K562 (cell line): Measurements from ENCODE around the gene ELMO1. TPM values are rescaled to one million over a fixed set of nuclear protein-coding genes. Genes with fewer than 3 reads are reported as not detected.

Experiments
- ATAC-seq: fragments of 200-7000 bp; cut with Tn5 transposase; 3 replicates; pipeline ENCODE4 v1.9.1; 2020; ENCODE audit warnings: moderate library complexity
- BruUV-seq: library from RNA; stranded (reverse); fragments of 400-500 nt; replicated peaks from 2 replicates; lab custom pipeline; 2021; lab: Mats Ljungman, UMichigan
- CTCF ChIA-PET: fragments of 300-600 bp; formaldehyde crosslinking; extraction: SDS; loops from one replicate; lab custom pipeline; 2021; ENCODE audit warnings: low intra/inter-chr PET ratio; lab: Yijun Ruan, JAX
- POLR2A ChIA-PET: fragments of 300-600, 350-650 bp; sonication (Branson Sonifier 250); formaldehyde crosslinking; extraction: SDS; loops from one replicate; lab custom pipeline; 2021; ENCODE audit warnings: antibody characterized with exemption, inconsistent platforms; lab: Yijun Ruan, JAX
- DNase-seq, 4 experiments: peaks; one replicate each; pipeline versions ENCODE4 v3.0.0 to v3.0.0-alpha.2; 2011 to 2018; ENCODE audit warnings: low spot score in 3 of 4, mixed read lengths in 3 of 4; ENCODE audit errors: extremely low read depth in 1 of 4
- FAIRE-seq: peaks from 2 replicates; lab custom pipeline; 2011; peaks lifted over from hg19 to GRCh38; lab: Jason Lieb, UNC
- H2AFZ ChIP-seq: 2 replicates; pipeline ENCODE4 v1.6.0; 2011; ENCODE audit warnings: low read depth, low read length, control low read depth, inconsistent platforms
- H3K27ac ChIP-seq: fragments of 200-600 bp; 3 replicates; pipeline ENCODE4 v1.8.0; 2011; ENCODE audit warnings: low read depth, mild to moderate bottlenecking, control low read depth, inconsistent platforms, low read length, moderate library complexity, mixed read lengths; ENCODE audit errors: extremely low read depth
- H3K27me3 ChIP-seq, 2 experiments: fragments of 300-600 bp in 1 of 2; 2 replicates in 1 of 2; 3 replicates in 1 of 2; pipeline versions ENCODE4 v1.6.0 to v1.8.0; 2011; ENCODE audit warnings: inconsistent platforms in 2 of 2, low read length in 2 of 2, mild to moderate bottlenecking in 1 of 2, mixed read lengths in 1 of 2, moderate library complexity in 1 of 2; ENCODE audit not compliant: control insufficient read depth in 2 of 2, insufficient read depth in 2 of 2
- H3K36me3 ChIP-seq: fragments of 300-600 bp; 3 replicates; pipeline ENCODE4 v1.8.0; 2011; ENCODE audit warnings: mild to moderate bottlenecking, low read length, inconsistent platforms; ENCODE audit not compliant: control insufficient read depth, insufficient read depth
- H3K4me1 ChIP-seq, 2 experiments: fragments of 200-600 bp in 1 of 2; replicated peaks in 1 of 2; 2 replicates in 1 of 2; 3 replicates in 1 of 2; pipeline versions ENCODE4 v1.5.1 to v1.8.0; 2011; ENCODE audit warnings: inconsistent platforms in 2 of 2, low read length in 2 of 2, mild to moderate bottlenecking in 1 of 2, mixed read lengths in 1 of 2, moderate library complexity in 1 of 2; ENCODE audit not compliant: control insufficient read depth in 2 of 2, insufficient read depth in 2 of 2
- H3K4me2 ChIP-seq: 2 replicates; pipeline ENCODE4 v1.6.1; 2011; ENCODE audit warnings: low read length, control low read depth, inconsistent platforms, mixed read lengths; ENCODE audit not compliant: insufficient read depth
- H3K4me3 ChIP-seq: fragments of 200-600 bp; sonication (generic), shearing (Covaris generic); 2 replicates; pipeline ENCODE4 v1.5.1; 2016; ENCODE audit warnings: control low read depth, inconsistent platforms
- H3K79me2 ChIP-seq: fragments of 200-600 bp; 3 replicates; pipeline ENCODE4 v1.8.0; 2011; ENCODE audit warnings: low read length, inconsistent platforms; ENCODE audit not compliant: control insufficient read depth, insufficient read depth
- H3K9ac ChIP-seq, 2 experiments: 2 replicates each; pipeline versions ENCODE4 v1.6.0 to v1.6.1; 2011; ENCODE audit warnings: low read depth in 2 of 2, low read length in 2 of 2, control low read depth in 1 of 2, inconsistent platforms in 1 of 2, mild to moderate bottlenecking in 1 of 2, mixed read lengths in 1 of 2; ENCODE audit not compliant: insufficient read depth in 1 of 2
- H3K9me1 ChIP-seq: one replicate; pipeline ENCODE4 v1.6.0; 2011; ENCODE audit warnings: inconsistent platforms, mild to moderate bottlenecking, low read length, moderate library complexity; ENCODE audit not compliant: control insufficient read depth, insufficient read depth
- H3K9me3 ChIP-seq: replicated peaks from 2 replicates; pipeline ENCODE4 v1.5.1; 2011; ENCODE audit warnings: low read depth, low read length, inconsistent platforms; ENCODE audit not compliant: control insufficient read depth, insufficient read depth
- H4K20me1 ChIP-seq: replicated peaks from 2 replicates; pipeline ENCODE4 v1.6.1; 2011; ENCODE audit warnings: low read length, inconsistent platforms, mixed read lengths; ENCODE audit not compliant: control insufficient read depth, insufficient read depth
- ARID2 ChIP-seq: fragments of 450-650 bp; IDR thresholded peaks from 2 replicates; pipeline ENCODE4 v1.6.1; 2017; ENCODE audit warnings: antibody characterized with exemption, mild to moderate bottlenecking
- E2F3 ChIP-seq: fragments of 250-450 bp; sonication (Bioruptor Pico); IDR thresholded peaks from 2 replicates; pipeline ENCODE4 v1.4.0; 2020; ENCODE audit warnings: mild to moderate bottlenecking
- FOXK2 ChIP-seq, 2 experiments: fragments of 450-650 bp; IDR thresholded peaks in 1 of 2; conservative IDR thresholded peaks in 1 of 2; 2 replicates each; pipeline ENCODE4 v1.6.1; 2016; ENCODE audit warnings: low read depth in 2 of 2, mild to moderate bottlenecking in 1 of 2
- FUS ChIP-seq: fragments of 200-400 bp; formaldehyde crosslinking; optimal IDR thresholded peaks from 2 replicates; pipeline ENCODE3; 2017; ENCODE audit warnings: low read depth, low read length
- GTF2A2 ChIP-seq: IDR thresholded peaks from 2 replicates; pipeline ENCODE4 v1.6.1; 2016; ENCODE audit warnings: mild to moderate bottlenecking, missing genetic modification characterization, missing compliant biosample characterization
- HNRNPUL1 ChIP-seq: fragments of 200-400 bp; formaldehyde crosslinking; IDR thresholded peaks from 2 replicates; pipeline ENCODE4 v1.6.1; 2017; ENCODE audit warnings: low read length
- MCM7 ChIP-seq, 2 experiments: fragments of 450-650 bp; IDR thresholded peaks; 2 replicates each; pipeline ENCODE4 v1.6.1; 2016 to 2018
- PPARD ChIP-seq: fragments of 250-450 bp; sonication (Bioruptor Pico); IDR thresholded peaks from 2 replicates; pipeline ENCODE4 v1.8.0; 2022; ENCODE audit warnings: inconsistent platforms, mild to moderate bottlenecking, moderate library complexity
- SMARCA5 ChIP-seq: fragments of 450-650 bp; IDR thresholded peaks from 2 replicates; pipeline ENCODE4 v1.6.1; 2016
- ZNF23 ChIP-seq: fragments of 250-450 bp; sonication (Bioruptor Pico); IDR thresholded peaks from 2 replicates; pipeline ENCODE4 v1.4.0; 2020; ENCODE audit warnings: mild to moderate bottlenecking
- ZNF512 ChIP-seq: IDR thresholded peaks from 2 replicates; pipeline ENCODE4 v1.6.1; 2016; ENCODE audit warnings: missing genetic modification characterization, missing compliant biosample characterization
- WGBS: fragments of 100-300 bp; shearing (Covaris generic); methylation state at CpG from one replicate; pipeline ENCODE4 v1.1.6; 2016; ENCODE audit warnings: low coverage, mixed read lengths; ENCODE audit not compliant: insufficient coverage; ENCODE audit errors: missing lambda C conversion rate; 5-methylcytosine and 5-hydroxymethylcytosine counted together
- in situ Hi-C: fragments of 300-500 bp; cut with MboI; formaldehyde crosslinking; loops from 4 replicates; pipeline ENCODE4 v1.15.0; 2018; ENCODE audit warnings: inconsistent platforms, mixed read lengths
- intact Hi-C: fragments of 100-400 bp; cut with micrococcal nuclease; formaldehyde crosslinking; loops from 2 replicates; pipeline ENCODE4 v1.14.2; 2022
- polyA plus RNA-seq, 8 experiments: library from polyadenylated mRNA; depleted of rRNA in 4 of 8; stranded (reverse) in 5 of 8; unstranded in 3 of 8; fragments of >200 nt; fragmentation: Nextera tagmentation in 2 of 8; fragmentation: Illumina TruSeq in 1 of 8; extraction: Ambion mirVana in 2 of 8; extraction: Trizol in 1 of 8; gene quantifications; 2 replicates each; pipeline versions ENCODE4 v1.2.1 to v1.2.3, GENCODE V29; 2011 to 2014; ENCODE audit warnings: inconsistent platforms in 1 of 8, missing spikeins in 1 of 8
- total RNA-seq, 7 experiments: library from RNA; depleted of rRNA in 6 of 7; stranded (reverse); fragments of >200 nt in 6 of 7; fragmentation: Illumina TruSeq in 2 of 7; extraction: Trizol in 2 of 7; gene quantifications; 2 replicates each; pipeline versions ENCODE4 v1.2.1 to v1.2.3, GENCODE V29; 2011 to 2021; ENCODE audit warnings: low replicate concordance in 1 of 7

The ELMO1 gene
- total and polyA plus RNA-seq, 9 of the 15 experiments (the other 6 are each of a cell fraction or from before 2014, with no cell fraction given) = 0.36 to 7.2 (median 3.6) TPM

GRCh38 chr7:36887233-36887632, 561.4 kb downstream of the ELMO1 start:
- Histone ChIP-seq H4K20me1 (no peaks in the 10 kb centered on the region), H3K4me1 (no peaks in the 10 kb centered on the region), H3K27ac (no peak overlapping the region), H3K9me3 (no peaks in the 10 kb centered on the region), H3K4me2 (no peak overlapping the region), H3K36me3 (no peaks in the 10 kb centered on the region), H3K79me2 (no peaks in the 10 kb centered on the region), H3K9me1 (no peaks in the 10 kb centered on the region), H3K9ac (no peak overlapping the region), H2AFZ (no peak overlapping the region), H3K27me3 (no peaks in the 10 kb centered on the region; a peak in 1 of 5 replicates), H3K4me3 (no peak overlapping the region)
- in situ Hi-C loops (no loop called here), intact Hi-C loops (no loop called here)
- 6% methylated on average over 9 of the region's 9 CpGs for WGBS
- BruUV-seq = no TSS peak
- no peak for FAIRE-seq
- TF ChIP-seq ZNF23 (no peak), FOXK2 (conservative IDR thresholded peaks at IDR 0.05 in 1 of 2, IDR thresholded peaks at IDR 0.05 in 1 of 2; ENCODE audit: low read depth in 2 of 2) (no peak), FUS (no peak), SMARCA5 (no peak), ARID2 (no peak), GTF2A2 (tag) (no peak), ZNF512 (tag) (no peak), PPARD (CRISPR knock-in tag) (no peak), E2F3 (CRISPR knock-in tag) (no peak), MCM7 (IDR thresholded peaks at IDR 0.05) (no peak), HNRNPUL1 (no peak)
- CTCF ChIA-PET = no interaction called here
- ATAC-seq = no peak
- no peak for DNase-seq
- POLR2A ChIA-PET = interaction anchor here (0.9 to 1.0 kb wide), 2 partner anchors 8 to 46 kb away, joined by 3 to 4 read pairs; no protein-coding TSS in a partner anchor
